Mesenchymal stem cell (in vitro differentiated cells and primary cell): ENCODE data around the gene TNNI3K.

Experiments
- DNase-seq: peaks from one replicate; pipeline ENCODE4 v3.0.0-alpha.2; 2013
- H2AFZ ChIP-seq: one replicate; pipeline ENCODE4 v1.6.1; 2013; ENCODE audit warnings: low read depth, mild to moderate bottlenecking, control low read depth, inconsistent platforms, low read length, moderate library complexity
- H2AK5ac ChIP-seq: 2 replicates; pipeline ENCODE4 v1.6.1; 2013; ENCODE audit warnings: low read length, moderate library complexity, mild to moderate bottlenecking, inconsistent platforms; ENCODE audit not compliant: severe bottlenecking
- H2BK120ac ChIP-seq: one replicate; pipeline ENCODE4 v1.6.1; 2013; ENCODE audit warnings: low read depth, mild to moderate bottlenecking, inconsistent platforms, low read length, moderate library complexity
- H2BK12ac ChIP-seq, 2 experiments: one replicate each; pipeline ENCODE4 v1.6.1; 2013; ENCODE audit warnings: inconsistent platforms in 2 of 2, low read length in 2 of 2, mild to moderate bottlenecking in 2 of 2, moderate library complexity in 2 of 2, control low read depth in 1 of 2
- H2BK15ac ChIP-seq: one replicate; pipeline ENCODE4 v1.6.1; 2013; ENCODE audit warnings: mild to moderate bottlenecking, low read depth, inconsistent platforms; ENCODE audit not compliant: poor library complexity, severe bottlenecking
- H2BK5ac ChIP-seq: 2 replicates; pipeline ENCODE4 v1.6.1; 2013; ENCODE audit warnings: low read depth, mild to moderate bottlenecking, low read length, control low read depth, inconsistent platforms; ENCODE audit not compliant: poor library complexity, severe bottlenecking
- H3K14ac ChIP-seq, 2 experiments: one replicate each; pipeline ENCODE4 v1.6.1; 2013; ENCODE audit warnings: inconsistent platforms in 2 of 2, low read length in 2 of 2, control low read depth in 1 of 2, mild to moderate bottlenecking in 1 of 2, moderate library complexity in 1 of 2
- H3K18ac ChIP-seq, 2 experiments: one replicate each; pipeline ENCODE4 v1.6.1; 2013; ENCODE audit warnings: inconsistent platforms in 2 of 2, low read length in 2 of 2, control low read depth in 1 of 2, low read depth in 1 of 2, mild to moderate bottlenecking in 1 of 2
- H3K23ac ChIP-seq, 2 experiments: one replicate each; pipeline ENCODE4 v1.6.1; 2013; ENCODE audit warnings: inconsistent platforms in 2 of 2, low read length in 2 of 2, mild to moderate bottlenecking in 2 of 2, moderate library complexity in 2 of 2, control low read depth in 1 of 2
- H3K27ac ChIP-seq: 2 replicates; pipeline ENCODE4 v1.5.1; 2013; ENCODE audit warnings: mild to moderate bottlenecking, moderate library complexity, low read length, control low read depth, inconsistent platforms; ENCODE audit not compliant: poor library complexity, severe bottlenecking
- H3K27me3 ChIP-seq, 2 experiments: 2 replicates each; pipeline versions ENCODE4 v1.6.1 to v1.7.0; 2013; ENCODE audit warnings: low read length in 2 of 2, mild to moderate bottlenecking in 2 of 2, moderate library complexity in 2 of 2, control low read depth in 1 of 2, inconsistent platforms in 1 of 2; ENCODE audit not compliant: control insufficient read depth in 1 of 2, insufficient read depth in 1 of 2
- H3K36me3 ChIP-seq, 2 experiments: 2 replicates each; pipeline versions ENCODE4 v1.6.1 to v1.7.0; 2013; ENCODE audit warnings: low read length in 2 of 2, control low read depth in 1 of 2, inconsistent platforms in 1 of 2, low read depth in 1 of 2, mild to moderate bottlenecking in 1 of 2; ENCODE audit not compliant: insufficient read depth in 2 of 2, control insufficient read depth in 1 of 2
- H3K4ac ChIP-seq, 2 experiments: one replicate each; pipeline ENCODE4 v1.6.1; 2013; ENCODE audit warnings: inconsistent platforms in 2 of 2, low read length in 2 of 2, mild to moderate bottlenecking in 2 of 2, moderate library complexity in 2 of 2, control low read depth in 1 of 2, low read depth in 1 of 2
- H3K4me1 ChIP-seq: 2 replicates; pipeline ENCODE4 v1.6.1; 2013; ENCODE audit warnings: low read depth, low read length, control low read depth; ENCODE audit not compliant: control insufficient read depth, insufficient read depth
- H3K4me2 ChIP-seq: 2 replicates; pipeline ENCODE4 v1.6.1; 2013; ENCODE audit warnings: low read length, mild to moderate bottlenecking, inconsistent platforms; ENCODE audit not compliant: poor library complexity, severe bottlenecking
- H3K4me3 ChIP-seq, 2 experiments: 2 replicates each; pipeline versions ENCODE4 v1.5.1 to v1.7.0; 2013; ENCODE audit warnings: low read length in 2 of 2, mild to moderate bottlenecking in 2 of 2, control low read depth in 1 of 2, low read depth in 1 of 2; ENCODE audit not compliant: insufficient read depth in 1 of 2
- H3K79me1 ChIP-seq: replicated peaks from 2 replicates; pipeline ENCODE4 v1.6.1; 2013; ENCODE audit warnings: mild to moderate bottlenecking, control low read depth, low read length, inconsistent platforms; ENCODE audit not compliant: poor library complexity, severe bottlenecking
- H3K9ac ChIP-seq: 2 replicates; pipeline ENCODE4 v1.7.0; 2013; ENCODE audit warnings: mild to moderate bottlenecking, low read length, moderate library complexity
- H3K9me3 ChIP-seq: 2 replicates; pipeline ENCODE4 v1.7.0; 2013; ENCODE audit warnings: mild to moderate bottlenecking, low read length; ENCODE audit not compliant: control insufficient read depth
- H4K8ac ChIP-seq: one replicate; pipeline ENCODE4 v1.6.1; 2013; ENCODE audit warnings: inconsistent platforms, mild to moderate bottlenecking, low read length, moderate library complexity
- H4K91ac ChIP-seq: one replicate; pipeline ENCODE4 v1.6.1; 2013; ENCODE audit warnings: mild to moderate bottlenecking, low read length, inconsistent platforms
- WGBS: methylation state at CpG from one replicate; pipeline ENCODE4 v1.1.7; 2013; ENCODE audit warnings: mixed read lengths; 5-methylcytosine and 5-hydroxymethylcytosine counted together

Gene TNNI3K

GRCh38 chr1:74513411-74514300 is 278.5 kb downstream of the TNNI3K start:
- Histone ChIP-seq H3K4me2 (no peak overlapping the region), H3K4me3 (no peak overlapping the region), H3K27ac (no peak overlapping the region), H3K9me3 (no peaks in the 10 kb centered on the region), H2BK120ac (no peak overlapping the region), H3K18ac (no peak overlapping the region), H3K36me3 (no peaks in the 10 kb centered on the region), H3K9ac (no peak overlapping the region), H3K4me1 (no peaks in the 10 kb centered on the region), H4K91ac (no peak overlapping the region), H2BK12ac (no peak overlapping the region), H3K79me1 (no peaks in the 10 kb centered on the region), H3K23ac (no peak overlapping the region), H4K8ac (no peak overlapping the region), H2BK15ac (no peak overlapping the region), H3K27me3 (peaks cover 3 to 14% of the 10 kb centered on the region in 2 experiments), H2BK5ac (no peak overlapping the region), H3K14ac (no peak overlapping the region), H3K4ac (no peak overlapping the region), H2AFZ (no peak overlapping the region), H2AK5ac (no peak overlapping the region)
- DNase-seq: no peak
- WGBS: 85% methylated on average over 5 of the region's 8 CpGs

- DNase-seq: no peak
- no peak overlapping the region for H2BK120ac ChIP-seq
- peaks cover 3 to 9% of the 10 kb centered on the region in 2 experiments for H3K27me3 ChIP-seq
- H3K4me2 ChIP-seq: no peak overlapping the region
- H2BK5ac ChIP-seq: no peak overlapping the region
- no peak overlapping the region for H3K23ac ChIP-seq
- no peak overlapping the region for H3K4me3 ChIP-seq
- no peaks in the 10 kb centered on the region for H3K9me3 ChIP-seq
- H3K36me3 ChIP-seq: no peaks in the 10 kb centered on the region
- no peak overlapping the region for H2BK15ac ChIP-seq
- no peak overlapping the region for H3K9ac ChIP-seq
- H3K27ac ChIP-seq: no peak overlapping the region
- no peak overlapping the region for H2AFZ ChIP-seq
- H3K79me1 ChIP-seq: no peaks in the 10 kb centered on the region
- 81% methylated on average over 6 of the region's 6 CpGs for WGBS
- no peak overlapping the region for H2AK5ac ChIP-seq
- H4K8ac ChIP-seq: no peak overlapping the region
- no peak overlapping the region for H2BK12ac ChIP-seq
- H4K91ac ChIP-seq: no peak overlapping the region
- H3K4me1 ChIP-seq: no peaks in the 10 kb centered on the region
- H3K14ac ChIP-seq: no peak overlapping the region
- no peak overlapping the region for H3K18ac ChIP-seq
- H3K4ac ChIP-seq: no peak overlapping the region
Measured at GRCh38 chr1:74517599-74518051, 282.4 kb downstream of the TNNI3K start.

GRCh38 chr1:74522148-74522547 is 287.0 kb downstream of the TNNI3K start:
- Histone ChIP-seq H3K4ac (no peak overlapping the region), H4K8ac (no peak overlapping the region), H3K27me3 (no peaks in the 10 kb centered on the region), H3K18ac (no peak overlapping the region), H3K36me3 (no peaks in the 10 kb centered on the region), H2AK5ac (no peak overlapping the region), H3K14ac (no peak overlapping the region), H2AFZ (no peak overlapping the region), H3K27ac (no peak overlapping the region), H3K4me2 (no peak overlapping the region), H3K9me3 (no peaks in the 10 kb centered on the region), H3K9ac (no peak overlapping the region), H3K23ac (no peak overlapping the region), H2BK15ac (no peak overlapping the region), H3K4me1 (no peaks in the 10 kb centered on the region), H3K4me3 (no peak overlapping the region), H2BK12ac (no peak overlapping the region), H4K91ac (no peak overlapping the region), H3K79me1 (no peaks in the 10 kb centered on the region), H2BK120ac (no peak overlapping the region), H2BK5ac (no peak overlapping the region)
- 40% methylated on average over 2 of the region's 4 CpGs for WGBS
- no peak for DNase-seq

- DNase-seq: no peak
- Histone ChIP-seq H2AFZ (no peak overlapping the region), H4K91ac (no peak overlapping the region), H3K4me2 (no peak overlapping the region), H3K23ac (no peak overlapping the region), H2BK15ac (no peak overlapping the region), H3K18ac (no peak overlapping the region), H3K4ac (no peak overlapping the region), H3K36me3 (no peaks in the 10 kb centered on the region), H2BK12ac (no peak overlapping the region), H3K27ac (no peak overlapping the region), H3K27me3 (no peaks in the 10 kb centered on the region), H3K9ac (no peak overlapping the region), H2BK120ac (no peak overlapping the region), H3K4me1 (peaks cover 2% of the 10 kb centered on the region), H2BK5ac (no peak overlapping the region), H3K9me3 (no peaks in the 10 kb centered on the region), H3K4me3 (no peak overlapping the region), H3K79me1 (no peaks in the 10 kb centered on the region), H2AK5ac (no peak overlapping the region), H3K14ac (no peak overlapping the region), H4K8ac (no peak overlapping the region)
- WGBS: 77% methylated on average over 2 of the region's 2 CpGs
Measured at GRCh38 chr1:74523873-74524480, 288.8 kb downstream of the TNNI3K start.
